Anterior cingulate cortex (tissue), 58 donors: ENCODE data around the gene APOBR.
"Not testable (repeated sequence)": the region's sequence is repeated elsewhere in the genome, so short reads cannot be mapped to it uniquely, and the experiment has no call there.

Source experiments
- DNase-seq, 58 donors: peaks; one replicate each; lab custom pipeline; 2025; lab: John Stamatoyannopoulos, UW

APOBR gene

GRCh38 chr16:28497386-28497785, 2.9 kb downstream of the APOBR start:
- DNase-seq = no peak

DNA sequence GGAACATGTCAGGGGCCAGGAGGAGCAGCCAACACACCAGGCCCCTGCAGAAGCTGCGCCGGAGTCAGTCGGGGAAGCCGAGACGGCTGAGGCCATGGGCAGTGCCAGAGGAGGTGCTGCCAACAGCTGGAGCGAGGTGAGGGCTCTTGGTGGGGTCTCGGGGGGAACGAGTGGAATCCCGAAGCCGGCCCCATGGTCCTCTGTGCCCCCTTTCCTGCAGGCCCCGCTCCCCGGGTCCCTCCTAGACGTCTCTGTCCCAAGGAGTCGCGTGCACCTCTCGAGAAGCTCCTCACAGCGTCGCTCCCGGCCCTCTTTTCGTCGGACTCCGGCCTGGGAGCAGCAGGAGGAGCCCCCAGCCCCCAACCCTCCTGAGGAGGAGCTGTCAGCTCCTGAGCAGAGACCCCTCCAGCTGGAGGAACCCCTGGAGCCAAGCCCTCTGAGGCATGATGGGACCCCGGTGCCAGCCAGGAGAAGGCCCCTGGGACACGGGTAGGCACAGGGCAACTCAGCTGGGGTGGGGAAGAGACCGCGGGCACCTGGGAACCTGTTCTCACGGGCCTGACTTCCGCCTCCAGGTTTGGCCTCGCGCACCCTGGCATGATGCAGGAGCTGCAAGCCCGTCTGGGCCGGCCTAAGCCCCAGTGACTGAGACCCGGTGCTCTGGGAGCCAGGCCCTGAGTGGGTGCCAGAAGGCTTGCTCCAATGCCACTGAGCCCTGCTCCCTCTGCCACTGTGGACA, 3.6 kb downstream of the APOBR start:
- DNase-seq = no peak

GRCh38 chr16:28498666-28499381, 4.4 kb downstream of the APOBR start:
- DNase-seq = no peak

DNA sequence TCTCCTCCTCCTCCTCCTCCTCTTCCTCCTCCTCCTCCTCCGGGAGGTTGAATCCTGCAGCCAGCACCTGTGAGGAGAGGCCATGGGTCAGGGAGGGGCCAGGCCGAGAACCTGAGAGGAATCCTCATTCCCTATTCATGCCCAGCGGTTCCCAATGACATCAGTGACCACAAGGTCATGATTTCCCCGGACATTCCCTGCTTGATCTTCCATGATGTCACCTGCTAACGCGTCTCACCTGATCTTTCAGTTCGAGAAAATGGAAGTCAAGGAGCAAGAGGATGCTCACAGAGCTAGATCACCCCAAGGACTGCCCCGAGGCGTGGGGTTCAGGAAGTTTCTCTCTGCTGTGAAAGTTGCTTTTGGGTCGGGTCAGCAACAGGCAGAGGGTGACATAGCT, 5.4 kb downstream of the APOBR start:
- no peak for DNase-seq

DNA sequence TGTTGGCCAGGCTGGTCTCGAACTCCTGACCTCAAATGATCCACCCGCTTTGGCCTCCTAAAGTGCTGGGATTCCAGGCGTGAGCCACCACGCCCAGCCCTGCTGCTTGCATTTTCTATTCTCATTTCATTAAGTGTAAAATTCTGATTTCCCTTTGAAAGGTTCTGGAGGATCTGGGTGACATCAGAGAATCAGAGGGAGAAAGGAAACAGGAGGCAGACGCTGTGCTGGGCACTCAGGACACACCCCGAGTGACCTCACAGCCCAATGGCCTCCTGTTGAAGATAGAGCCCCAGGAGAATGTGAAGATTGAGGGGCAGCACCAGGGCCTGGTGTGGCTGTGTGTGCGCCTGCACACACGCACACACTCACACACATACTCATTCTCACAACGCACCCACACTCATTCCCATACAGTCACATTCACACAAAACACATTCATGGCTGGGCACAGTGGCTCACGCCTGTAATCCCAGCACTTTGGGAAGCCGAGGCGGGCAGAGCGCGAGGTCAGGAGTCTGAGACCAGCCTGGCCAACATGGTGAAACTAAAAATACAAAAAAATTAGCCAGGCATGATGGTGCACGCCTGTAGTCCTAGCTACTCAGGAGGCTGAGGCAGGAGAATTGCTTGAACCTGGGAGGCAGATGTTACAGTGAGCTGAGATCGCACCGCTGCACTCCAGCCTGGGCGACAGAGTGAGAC, 6.2 kb downstream of the APOBR start:
- not testable (repeated sequence) for DNase-seq

- DNase-seq = no peak
Measured at GRCh38 chr16:28501258-28502232, 7.1 kb downstream of the APOBR start.

DNA sequence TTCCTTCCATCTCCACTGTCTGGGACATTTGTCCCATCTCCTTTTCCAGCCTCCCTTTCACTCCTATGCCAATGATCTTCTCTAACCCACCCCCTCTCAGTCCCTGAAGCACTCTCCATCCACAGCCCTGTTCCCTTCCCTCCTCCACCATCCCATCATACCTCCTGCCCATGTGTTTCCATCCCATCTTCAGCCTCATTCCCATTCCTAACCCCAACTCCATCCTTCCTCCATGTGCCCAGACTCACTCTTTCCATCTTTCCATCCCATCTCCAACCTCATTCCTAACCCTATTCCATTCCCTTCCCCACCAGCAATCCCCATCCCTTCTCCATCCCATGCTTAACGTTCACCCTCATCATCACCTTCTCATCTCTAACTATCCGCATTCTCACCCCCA, 7.8 kb downstream of the APOBR start:
- DNase-seq = no peak

GRCh38 chr16:28503470-28504259, 9.2 kb downstream of the APOBR start:
- no peak for DNase-seq

GRCh38 chr16:28504707-28505404, 10.4 kb downstream of the APOBR start:
- no peak for DNase-seq

DNA sequence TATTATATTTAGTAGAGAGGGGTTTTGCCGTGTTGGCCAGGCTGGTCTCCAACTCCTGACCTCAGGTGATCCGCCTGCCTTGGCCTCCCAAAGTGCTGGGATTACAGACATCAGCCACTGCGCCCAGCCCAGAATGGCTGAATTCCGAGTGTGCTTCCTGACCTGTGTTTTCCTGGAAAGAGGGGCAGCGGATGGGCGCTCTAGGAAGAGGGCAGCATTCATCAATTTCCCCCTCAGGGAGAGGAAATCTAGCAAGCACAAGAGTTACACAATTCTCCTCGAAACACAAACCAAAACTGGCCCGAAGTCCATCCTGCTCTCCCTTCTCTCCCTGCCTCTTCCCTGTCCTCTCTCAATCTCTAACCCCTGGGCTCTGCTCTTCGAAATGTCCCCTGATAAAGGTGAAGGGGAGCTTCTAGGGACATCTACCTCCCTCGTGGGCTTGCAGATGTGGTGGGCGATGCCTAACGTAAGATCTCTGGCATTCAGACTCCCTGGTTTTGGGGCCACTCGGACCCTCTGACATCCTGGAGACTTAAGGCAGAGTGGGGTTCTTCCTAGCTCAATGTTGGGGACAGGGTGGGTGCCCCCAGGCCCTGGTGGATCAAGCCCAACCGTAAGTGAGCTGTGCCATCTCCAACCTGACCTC, 11.2 kb downstream of the APOBR start:
- no peak for DNase-seq

GRCh38 chr16:28511031-28511430, 16.6 kb downstream of the APOBR start:
- no peak for DNase-seq

DNA sequence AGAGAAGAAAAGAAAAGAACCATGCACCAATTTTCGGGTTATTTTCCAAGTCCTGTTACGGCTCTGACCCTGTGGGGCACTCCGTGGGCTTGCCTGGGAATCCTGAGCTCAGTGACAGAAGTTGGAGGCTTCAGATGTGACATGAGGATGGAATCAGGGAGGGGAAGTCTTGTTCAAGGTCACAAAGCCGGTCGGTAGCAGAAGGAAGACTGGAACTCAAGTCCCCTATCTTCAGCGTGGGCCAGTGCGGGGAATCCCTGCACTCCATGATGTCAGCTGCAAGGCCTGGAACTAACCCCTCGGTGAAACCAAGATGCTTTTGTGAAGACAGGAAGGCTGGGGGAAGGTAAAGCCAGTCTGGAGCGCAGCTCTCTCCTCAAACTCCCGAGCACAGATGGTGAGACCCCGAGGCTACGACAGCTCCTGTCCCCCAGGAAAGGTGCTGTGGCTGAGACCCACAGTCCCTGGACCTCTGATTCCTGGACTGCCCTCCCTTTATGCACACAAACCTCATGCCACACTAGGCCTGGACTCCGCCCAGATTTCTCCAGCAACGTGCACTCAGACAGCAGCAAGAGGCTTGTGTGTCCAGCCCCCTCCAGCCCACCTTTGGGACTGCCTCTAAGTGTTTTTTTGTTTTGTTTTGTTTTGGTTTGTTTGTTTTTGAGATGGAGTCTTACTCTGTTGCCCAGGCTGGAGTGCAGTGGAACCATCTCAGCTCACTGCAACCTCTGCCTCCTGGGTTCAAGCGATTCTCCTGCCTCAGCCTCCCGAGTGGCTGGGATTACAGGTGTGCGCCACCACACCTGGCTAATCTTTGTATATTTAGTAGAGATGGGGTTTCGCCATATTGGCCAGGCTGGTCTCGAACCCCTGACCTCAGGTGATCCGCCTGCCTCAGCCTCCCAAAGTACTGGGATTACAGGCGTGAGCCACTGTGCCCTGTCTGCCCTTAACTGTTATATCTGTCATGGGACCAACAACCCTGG, 17.7 kb downstream of the APOBR start:
- no peak for DNase-seq

DNA sequence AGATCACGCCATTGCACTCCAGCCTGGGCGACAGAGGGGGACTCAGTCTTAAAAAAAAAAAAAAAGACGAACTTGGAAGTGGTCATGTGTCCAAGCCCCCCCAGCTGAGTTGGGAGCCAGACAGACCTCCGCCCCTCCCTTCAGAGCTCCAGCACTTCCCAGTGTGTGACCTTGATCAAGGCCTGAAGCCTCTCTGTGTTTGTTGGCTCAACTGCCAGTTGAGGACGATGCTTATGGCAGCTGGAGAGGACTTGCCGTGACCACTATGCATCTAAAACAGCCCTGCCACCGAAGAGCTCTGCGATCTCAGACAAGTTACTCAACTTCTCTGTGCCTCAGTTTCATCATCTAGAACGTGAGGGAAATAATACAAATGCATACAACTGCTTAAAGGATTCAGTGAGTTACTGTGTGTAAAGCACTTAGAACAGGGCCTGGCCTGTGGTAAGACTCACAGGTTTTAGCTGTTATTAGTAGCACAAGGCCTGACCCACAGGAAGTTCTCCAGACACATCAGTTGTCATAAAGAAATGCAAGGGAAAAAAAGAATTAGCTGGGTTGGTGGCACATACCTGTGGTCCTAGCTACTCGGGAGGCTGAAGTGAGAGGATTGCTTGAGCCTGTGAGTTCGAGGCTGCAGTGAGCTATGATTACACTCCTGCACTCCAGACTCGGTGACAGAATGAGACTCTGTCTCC, 19.2 kb downstream of the APOBR start:
- DNase-seq = no peak

- no peak for DNase-seq
Measured at GRCh38 chr16:28514246-28514645, 19.8 kb downstream of the APOBR start.

GRCh38 chr16:28520672-28521071, 26.2 kb downstream of the APOBR start:
- no peak for DNase-seq

DNA sequence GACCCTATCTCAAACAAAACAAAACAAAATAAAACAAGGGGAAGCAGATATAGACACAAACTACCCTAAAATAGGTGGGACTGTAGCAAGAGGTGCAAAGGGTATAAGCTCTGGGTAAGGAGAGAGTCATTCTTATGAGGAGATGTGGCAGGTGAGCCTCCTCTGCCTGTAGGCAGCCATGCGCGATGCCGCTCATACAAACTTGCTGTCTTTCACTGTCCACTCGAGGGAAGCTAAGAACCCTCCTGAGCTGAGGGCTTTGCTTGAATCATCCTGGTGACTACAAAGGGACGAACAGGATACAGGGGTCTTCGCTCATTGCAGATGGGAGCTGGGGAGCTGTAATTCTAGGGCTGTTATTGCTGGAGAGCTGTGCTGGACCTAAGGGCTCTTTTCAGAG, 27.0 kb downstream of the APOBR start:
- no peak for DNase-seq

DNA sequence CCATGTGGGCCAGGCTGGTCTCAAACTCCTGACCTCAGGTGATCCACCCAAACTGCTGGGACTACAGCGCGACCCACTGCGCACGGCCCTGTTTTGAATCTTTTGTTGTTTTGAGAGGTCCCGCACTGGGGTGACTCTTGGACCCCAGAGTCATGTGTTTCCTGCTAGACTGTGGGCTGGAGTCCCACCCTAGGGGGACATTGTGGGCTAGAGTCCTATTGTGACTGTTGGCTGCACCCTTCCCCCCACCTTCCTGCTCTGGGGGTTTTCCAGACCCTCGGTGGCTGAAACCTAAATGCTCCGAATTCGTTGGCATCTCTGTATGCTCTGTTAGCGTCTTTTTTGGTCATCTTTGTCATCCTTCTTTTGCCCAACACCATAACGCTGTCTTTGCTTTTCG, 28.3 kb downstream of the APOBR start:
- DNase-seq = no peak
